GM12878 (cell line): ENCODE data around the gene PHETA2. TPM values are rescaled to one million over a fixed set of nuclear protein-coding genes. Genes with fewer than 3 reads are reported as not detected.

ENCODE experiments used
- ATF2 ChIP-seq: IDR thresholded peaks from 2 replicates; pipeline ENCODE4 v1.6.1; 2012; ENCODE audit warnings: low read length, inconsistent platforms
- BCL3 ChIP-seq: IDR thresholded peaks from 2 replicates; pipeline ENCODE4 v1.6.1; 2011; ENCODE audit warnings: borderline replicate concordance, low read depth, mild to moderate bottlenecking, moderate library complexity, low read length; ENCODE audit not compliant: insufficient read depth, poor library complexity, severe bottlenecking
- CHD2 ChIP-seq: IDR thresholded peaks from 2 replicates; pipeline ENCODE4 v1.6.1; 2011; ENCODE audit warnings: low read depth, low read length, improper control_type of control experiment, borderline replicate concordance
- IRF3 ChIP-seq: fragments of 450-650 bp; IDR thresholded peaks from 2 replicates; pipeline ENCODE4 v1.6.1; 2014; ENCODE audit warnings: mild to moderate bottlenecking
- LARP7 ChIP-seq: fragments of 450-650 bp; IDR thresholded peaks from 2 replicates; pipeline ENCODE4 v1.6.1; 2017; ENCODE audit warnings: mild to moderate bottlenecking
- MXI1 ChIP-seq: fragments of 150-350 bp; IDR thresholded peaks from 2 replicates; pipeline ENCODE4 v1.6.1; 2011; ENCODE audit warnings: low read depth, mild to moderate bottlenecking, inconsistent platforms, low read length, improper control_type of control experiment
- MYB ChIP-seq: fragments of 150-350 bp; IDR thresholded peaks from 2 replicates; pipeline ENCODE4 v1.6.1; 2014; ENCODE audit warnings: mild to moderate bottlenecking, low read depth, low read length, borderline replicate concordance
- MYC ChIP-seq: IDR thresholded peaks from 2 replicates; pipeline ENCODE4 v1.6.1; 2011; ENCODE audit warnings: mild to moderate bottlenecking, low read length, moderate library complexity, inconsistent platforms; ENCODE audit not compliant: insufficient read depth, insufficient replicate concordance, insufficient read length, severe bottlenecking
- NFYA ChIP-seq: IDR thresholded peaks from 2 replicates; pipeline ENCODE4 v1.6.1; 2011; ENCODE audit warnings: low read depth, mild to moderate bottlenecking, low read length, improper control_type of control experiment, borderline replicate concordance
- RFX5 ChIP-seq: IDR thresholded peaks from 2 replicates; pipeline ENCODE4 v1.6.1; 2011; ENCODE audit warnings: low read depth, low read length, improper control_type of control experiment
- WRNIP1 ChIP-seq: IDR thresholded peaks from 2 replicates; pipeline ENCODE4 v1.6.1; 2011; ENCODE audit warnings: low read depth, low read length, improper control_type of control experiment, borderline replicate concordance
- ZNF217 ChIP-seq: fragments of 450-650 bp; IDR thresholded peaks from 2 replicates; pipeline ENCODE4 v1.6.1; 2017; ENCODE audit warnings: antibody characterized with exemption, mild to moderate bottlenecking
- ZNF384 ChIP-seq: IDR thresholded peaks from 2 replicates; pipeline ENCODE4 v1.6.1; 2012; ENCODE audit warnings: low read depth, mild to moderate bottlenecking, low read length, improper control_type of control experiment, borderline replicate concordance
- ZSCAN29 ChIP-seq: fragments of 450-650 bp; IDR thresholded peaks from 2 replicates; pipeline ENCODE4 v1.6.1; 2017; ENCODE audit warnings: mild to moderate bottlenecking, moderate library complexity
- polyA plus RNA-seq, 11 experiments: library from polyadenylated mRNA; depleted of rRNA in 4 of 11; unstranded in 6 of 11; stranded (reverse) in 5 of 11; fragments of >200 nt; fragmentation: Nextera tagmentation in 4 of 11; fragmentation: Illumina TruSeq in 1 of 11; extraction: Ambion mirVana in 4 of 11; extraction: Trizol in 1 of 11; gene quantifications; 1 replicate in 1 of 11; 2 replicates in 10 of 11; pipeline versions ENCODE4 v1.2.1 to v1.2.3, GENCODE V29; 2011 to 2016; ENCODE audit warnings: inconsistent platforms in 2 of 11, missing spikeins in 2 of 11, low read depth in 1 of 11
- total RNA-seq, 4 experiments: library from RNA; depleted of rRNA in 3 of 4; stranded (reverse); fragments of >200 nt in 3 of 4; fragmentation: Illumina TruSeq in 1 of 4; extraction: Trizol in 1 of 4; gene quantifications; 2 replicates each; pipeline versions ENCODE4 v1.2.1 to v1.2.3, GENCODE V29; 2013 to 2021

The PHETA2 gene
- total and polyA plus RNA-seq, 10 of the 15 experiments (the other 5 are each of a cell fraction or from before 2014, with no cell fraction given) = 0.03 to 3.2 (median 1.7) TPM

- TF ChIP-seq ATF2 = no peak
- peak; percentile 98 for TF ChIP-seq CHD2
- TF ChIP-seq RFX5 = 0 out of 2 replicates have a peak, but pooled peaks have one; percentile 49
- TF ChIP-seq NFYA = peak; percentile 74; the same call in 1 of the 2 replicates
- TF ChIP-seq MXI1 = peak; percentile 77; the same call in 1 of the 2 replicates
- peak; percentile 59 for TF ChIP-seq BCL3
- no peak for TF ChIP-seq ZNF217
- 0 out of 2 replicates have a peak, but pooled peaks have one; percentile 32 for TF ChIP-seq MYB
- TF ChIP-seq IRF3 = peak; percentile 81
- TF ChIP-seq ZSCAN29 = no peak
- TF ChIP-seq ZNF384 = no peak
- peak; percentile 61; the same call in 1 of the 2 replicates for TF ChIP-seq WRNIP1
- peak; percentile 81 for TF ChIP-seq MYC
- peak; percentile 57; the same call in 1 of the 2 replicates for TF ChIP-seq LARP7
Observed at GRCh38 chr22:42079319-42080251, 5.5 kb downstream of the PHETA2 start, which contains the start of gene SMDT1 (continued).
